GM13976 (cell line): Measurements from ENCODE around the gene INSIG1.

ENCODE experiments used
- DNase-seq: peaks from one replicate; pipeline ENCODE4 v3.0.0; 2012; ENCODE audit warnings: low spot score
- in situ Hi-C: fragments of 300-500 bp; cut with MboI; formaldehyde crosslinking; loops from one replicate; pipeline ENCODE4 v1.12.0; 2022; ENCODE audit warnings: low sequenced_read_pairs, mixed read lengths, inconsistent platforms; ENCODE audit not compliant: unreplicated experiment
- TF ChIP-seq, protein P1 (sequence below): IDR thresholded peaks from 2 replicates; pipeline ENCODE4 v1.5.1; 2012; ENCODE audit warnings: borderline replicate concordance, mild to moderate bottlenecking; ENCODE audit not compliant: insufficient read depth; ENCODE audit errors: extremely low read depth, missing control alignments, control extremely low read depth

Gene INSIG1

DNA sequence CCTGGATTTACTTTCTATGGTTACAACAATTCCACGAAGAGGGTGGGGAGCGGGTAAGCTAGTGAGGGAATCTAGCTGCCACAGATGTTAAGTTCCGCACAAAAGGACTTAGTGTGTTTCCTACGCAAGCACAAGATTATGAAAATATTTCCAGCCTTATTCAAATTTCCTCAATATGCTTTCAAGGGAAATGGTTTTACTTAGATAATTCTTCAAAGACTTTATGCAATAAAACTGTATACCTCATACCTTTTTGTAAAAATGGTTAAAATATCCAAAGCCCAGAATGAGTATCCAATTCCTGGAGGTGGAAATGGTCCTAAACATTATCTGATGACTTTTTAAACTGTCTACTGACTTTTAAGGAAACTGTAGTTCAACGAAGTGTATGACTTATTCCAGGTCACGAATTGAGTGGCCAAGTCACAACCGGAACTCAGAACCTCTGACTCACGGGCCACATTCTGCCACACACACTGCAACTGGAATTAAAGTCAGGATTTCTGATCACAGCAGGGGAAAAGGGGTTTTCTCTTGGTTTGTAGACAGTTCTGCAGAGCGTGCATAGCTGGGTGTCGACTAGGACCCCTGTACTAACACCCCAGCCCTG is 20.2 kb upstream of the INSIG1 start:
- in situ Hi-C loops = no loop called here
- TF ChIP-seq, protein P1, sequence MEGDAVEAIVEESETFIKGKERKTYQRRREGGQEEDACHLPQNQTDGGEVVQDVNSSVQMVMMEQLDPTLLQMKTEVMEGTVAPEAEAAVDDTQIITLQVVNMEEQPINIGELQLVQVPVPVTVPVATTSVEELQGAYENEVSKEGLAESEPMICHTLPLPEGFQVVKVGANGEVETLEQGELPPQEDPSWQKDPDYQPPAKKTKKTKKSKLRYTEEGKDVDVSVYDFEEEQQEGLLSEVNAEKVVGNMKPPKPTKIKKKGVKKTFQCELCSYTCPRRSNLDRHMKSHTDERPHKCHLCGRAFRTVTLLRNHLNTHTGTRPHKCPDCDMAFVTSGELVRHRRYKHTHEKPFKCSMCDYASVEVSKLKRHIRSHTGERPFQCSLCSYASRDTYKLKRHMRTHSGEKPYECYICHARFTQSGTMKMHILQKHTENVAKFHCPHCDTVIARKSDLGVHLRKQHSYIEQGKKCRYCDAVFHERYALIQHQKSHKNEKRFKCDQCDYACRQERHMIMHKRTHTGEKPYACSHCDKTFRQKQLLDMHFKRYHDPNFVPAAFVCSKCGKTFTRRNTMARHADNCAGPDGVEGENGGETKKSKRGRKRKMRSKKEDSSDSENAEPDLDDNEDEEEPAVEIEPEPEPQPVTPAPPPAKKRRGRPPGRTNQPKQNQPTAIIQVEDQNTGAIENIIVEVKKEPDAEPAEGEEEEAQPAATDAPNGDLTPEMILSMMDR = no peak
- DNase-seq = no peak

DNA sequence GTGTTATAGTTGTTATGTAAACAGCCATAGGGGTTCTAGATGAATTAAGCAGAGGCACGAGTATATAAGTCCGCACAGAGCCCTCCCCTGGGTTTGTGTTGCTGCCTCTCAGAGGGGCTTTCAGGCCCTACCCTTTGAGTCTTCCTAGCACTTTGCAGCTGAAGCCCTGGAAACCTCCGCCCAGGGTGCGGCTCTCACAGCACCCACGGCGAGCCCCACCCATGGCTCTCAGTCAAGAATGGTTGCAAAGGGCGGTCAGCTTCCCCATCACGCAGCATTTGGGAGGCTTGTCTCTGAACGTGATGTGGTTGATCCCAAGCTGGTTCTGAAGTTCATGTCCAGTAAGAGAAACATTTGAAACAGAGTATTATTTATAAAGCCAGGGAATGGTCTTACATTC is 18.8 kb upstream of the INSIG1 start:
- DNase-seq = no peak
- in situ Hi-C loops = no loop called here

DNA sequence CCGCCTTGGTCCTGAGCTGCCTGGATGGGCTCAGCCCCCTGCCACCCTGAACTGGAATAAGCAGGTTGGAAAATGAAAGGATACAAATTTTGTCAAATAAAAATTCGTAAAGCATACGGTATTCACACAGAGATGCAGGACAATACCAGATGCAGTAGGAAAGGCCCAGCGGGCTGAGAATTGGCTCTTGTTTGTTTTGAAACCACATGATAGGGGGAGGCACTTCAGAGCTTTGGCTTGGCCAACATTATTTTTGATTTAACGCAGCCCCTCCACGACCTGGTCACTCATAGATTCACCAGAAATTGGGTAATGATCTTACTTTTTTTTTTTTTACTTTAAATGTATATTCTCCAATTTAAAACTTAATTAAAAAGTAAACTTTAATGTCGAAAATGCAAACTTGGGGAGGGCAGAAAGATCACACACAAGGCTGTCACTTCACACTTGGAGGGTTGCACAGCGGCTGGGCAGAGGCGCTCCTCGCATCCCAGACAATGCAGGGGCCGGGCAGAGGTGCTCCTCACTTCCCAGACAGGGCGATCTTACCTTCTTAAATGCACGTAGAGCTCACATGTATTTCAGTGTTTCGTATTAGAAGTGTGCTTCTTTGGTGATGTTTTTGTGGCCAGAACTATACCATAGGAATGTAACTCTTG is 17.8 kb upstream of the INSIG1 start:
- in situ Hi-C loops = no loop called here
- TF ChIP-seq, protein P1 = no peak
- DNase-seq = no peak

More for the DNA sequence above, 18.8 kb upstream of the INSIG1 start:
- TF ChIP-seq, protein P1 = no peak

DNA sequence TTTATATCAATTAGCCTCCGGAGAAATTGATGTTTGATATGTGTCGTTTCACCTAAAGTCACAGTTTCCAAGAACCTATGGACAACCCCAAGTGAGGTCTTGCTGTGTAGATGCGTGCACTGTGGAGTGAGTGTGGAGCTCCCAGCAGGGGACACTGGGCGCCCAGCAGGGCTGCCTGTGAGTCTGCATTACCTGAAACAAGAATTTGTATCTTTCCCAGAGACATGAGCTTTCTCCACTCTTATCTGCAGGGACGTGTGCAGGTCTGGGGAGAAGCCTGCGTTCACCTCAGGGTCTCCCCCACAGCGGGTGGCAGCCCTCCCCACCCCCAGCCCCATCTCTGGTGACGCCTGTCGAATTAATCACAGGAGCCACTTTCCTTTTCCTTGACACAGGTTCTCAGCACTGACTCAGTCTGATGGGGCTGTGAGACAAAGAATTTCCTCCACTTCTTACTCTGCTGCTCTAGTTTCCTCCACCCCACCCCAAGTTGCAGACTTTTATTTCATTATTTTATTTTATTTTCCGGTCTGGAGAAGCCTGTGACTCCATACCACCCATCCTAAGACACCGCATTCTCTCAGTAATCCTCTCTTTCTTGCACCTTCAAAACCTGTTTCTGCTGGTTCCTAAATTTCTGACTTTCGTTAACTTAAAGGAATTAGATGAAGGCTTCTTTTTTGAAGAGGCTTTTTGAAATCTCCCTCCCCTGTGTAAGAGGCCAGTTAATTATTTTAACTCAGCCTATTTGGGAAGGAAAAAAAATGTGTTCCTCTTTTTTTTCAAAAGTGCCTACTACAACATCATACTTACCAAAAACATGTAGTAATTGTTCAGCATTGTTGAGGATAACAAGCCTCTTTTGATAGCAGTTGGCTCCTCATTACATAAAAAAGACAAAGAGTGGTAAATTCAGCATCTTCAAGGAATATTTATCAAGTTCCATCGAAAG is 17.0 kb upstream of the INSIG1 start:
- no peak for DNase-seq
- TF ChIP-seq, protein P1 = no peak
- in situ Hi-C loops = no loop called here

DNA sequence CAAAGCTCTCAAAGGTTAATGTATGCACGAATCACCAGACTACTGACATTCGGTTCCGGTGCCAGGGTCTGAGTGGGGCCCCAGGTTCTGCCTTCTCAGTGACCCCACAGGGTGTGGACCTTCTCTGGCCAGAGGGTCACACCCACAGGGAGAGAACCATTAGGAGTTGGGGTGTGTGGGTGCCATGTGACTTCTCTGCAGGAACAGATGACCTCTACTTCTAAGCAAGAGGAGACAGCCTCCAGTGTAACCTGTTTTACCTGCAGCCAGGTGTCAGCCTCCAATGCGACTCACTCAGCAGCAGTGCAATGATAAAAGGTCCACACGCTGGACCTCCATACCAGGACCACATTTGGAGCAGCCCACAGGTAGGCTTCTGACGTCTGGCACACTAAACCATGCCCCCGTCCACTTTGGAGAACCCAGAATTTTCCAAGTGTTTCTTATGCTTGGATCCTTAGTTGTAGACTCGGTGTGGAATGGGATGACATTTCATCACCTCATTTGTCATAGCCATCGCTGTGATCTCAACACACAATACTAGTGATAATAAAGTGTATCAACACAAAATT is 16.2 kb upstream of the INSIG1 start:
- no peak for DNase-seq
- in situ Hi-C loops = no loop called here

DNA sequence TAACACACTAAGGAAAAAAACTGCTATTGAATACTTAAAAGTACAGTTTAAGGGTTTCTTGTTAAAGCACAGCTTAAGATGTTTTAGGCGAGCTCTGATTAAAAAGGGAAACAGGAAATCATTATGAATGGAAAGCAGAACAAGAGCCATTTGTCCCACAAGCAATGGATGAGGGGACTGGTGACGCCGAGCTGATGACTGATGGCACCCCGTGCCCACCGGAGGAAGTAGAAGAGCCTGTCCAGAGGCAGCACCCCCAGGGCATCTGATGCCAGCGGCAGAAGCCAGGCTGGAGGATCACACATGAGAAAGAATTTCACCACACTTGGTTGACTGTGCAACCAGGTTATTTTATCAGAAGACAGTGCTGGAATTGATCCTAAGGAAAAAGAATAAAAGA is 15.0 kb upstream of the INSIG1 start:
- no peak for DNase-seq
- in situ Hi-C loops = no loop called here
- TF ChIP-seq, protein P1 = no peak

More for the DNA sequence above, 16.2 kb upstream of the INSIG1 start:
- TF ChIP-seq, protein P1 = no peak
